GM12801 (cell line): ENCODE results near the gene TMEM134.

ENCODE experiments used
- CTCF ChIP-seq: IDR thresholded peaks from one replicate; pipeline ENCODE4 v1.5.1; 2011; ENCODE audit warnings: control low read depth; ENCODE audit not compliant: insufficient read length; ENCODE audit errors: extremely low read depth

TMEM134 gene

GRCh38 chr11:67420646-67421429 lies 48.2 kb downstream of the TMEM134 start:
- TF ChIP-seq CTCF, result no peak

DNA sequence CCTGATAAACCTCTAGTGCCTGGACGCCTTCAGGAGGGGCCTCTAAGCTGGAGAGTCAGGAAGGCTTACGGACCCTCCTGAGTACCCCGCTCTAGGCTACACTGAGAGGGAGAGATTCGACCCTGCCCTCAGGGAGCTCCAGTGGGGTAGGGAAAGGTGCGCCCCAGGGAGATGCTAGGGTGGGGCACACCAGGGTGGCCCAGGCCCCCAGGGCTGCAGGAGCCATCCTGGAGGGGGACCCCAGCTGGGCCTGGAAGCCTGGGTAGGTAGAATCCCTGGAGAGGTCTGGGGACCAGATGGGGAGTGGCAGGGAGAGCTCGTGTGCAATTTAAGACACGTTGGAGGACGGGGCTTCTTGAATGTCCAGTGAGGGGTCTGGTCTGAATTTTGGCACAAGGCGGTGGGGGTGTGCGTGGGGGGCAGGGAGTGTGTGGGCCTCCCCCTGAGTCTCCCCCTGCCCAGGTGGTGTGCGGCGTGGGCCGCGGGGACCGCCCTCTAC lies 48.9 kb downstream of the TMEM134 start:
- TF ChIP-seq CTCF, result no peak

GRCh38 chr11:67419325-67420049 lies 49.6 kb downstream of the TMEM134 start:
- no peak for TF ChIP-seq CTCF

GRCh38 chr11:67418476-67419281 lies 50.4 kb downstream of the TMEM134 start:
- TF ChIP-seq CTCF, result no peak

- no peak for TF ChIP-seq CTCF
Observed at GRCh38 chr11:67417425-67417824, 51.6 kb downstream of the TMEM134 start.

- TF ChIP-seq CTCF, result no peak
Observed at GRCh38 chr11:67416416-67417335, 52.4 kb downstream of the TMEM134 start.
